Neural cell (in vitro differentiated cells): ENCODE measurements around the gene RADX. TPM values are rescaled to one million over a fixed set of nuclear protein-coding genes. Genes with fewer than 3 reads are reported as not detected.

Experiments
- H2AFZ ChIP-seq: fragments of 200-600, 300-800 bp; sonication (generic), shearing (Covaris generic); 2 replicates; pipeline ENCODE4 v1.6.0; 2014; ENCODE audit warnings: low read depth, mild to moderate bottlenecking, antibody characterized with exemption, low read length, moderate library complexity
- H3F3A ChIP-seq: fragments of 200-600 bp; shearing (Covaris generic); 2 replicates; pipeline ENCODE4 v1.6.1; 2016; ENCODE audit warnings: mild to moderate bottlenecking, moderate library complexity, mixed read lengths, antibody characterized with exemption, low read length; ENCODE audit not compliant: insufficient read depth, poor library complexity, severe bottlenecking
- H3K27ac ChIP-seq: fragments of 200-600, 300-800 bp; sonication (generic), shearing (Covaris generic); 2 replicates; pipeline ENCODE4 v1.5.1; 2014; ENCODE audit warnings: mild to moderate bottlenecking, low read length, moderate library complexity
- H3K27me3 ChIP-seq: fragments of 300-800, 200-600 bp; sonication (generic), shearing (Covaris generic); 2 replicates; pipeline ENCODE4 v1.6.0; 2014; ENCODE audit warnings: mild to moderate bottlenecking, low read depth, low read length, moderate library complexity; ENCODE audit not compliant: insufficient read depth
- H3K36me3 ChIP-seq: fragments of 300-800, 200-600 bp; sonication (generic), shearing (Covaris generic); 2 replicates; pipeline ENCODE4 v1.5.1; 2014; ENCODE audit warnings: mild to moderate bottlenecking, antibody characterized with exemption, low read length, moderate library complexity; ENCODE audit not compliant: insufficient read depth
- H3K4me2 ChIP-seq: fragments of 300-800, 200-600 bp; sonication (generic), shearing (Covaris generic); 2 replicates; pipeline ENCODE4 v1.6.0; 2014; ENCODE audit warnings: mild to moderate bottlenecking, low read length
- H3K4me3 ChIP-seq: fragments of 300-800, 200-600 bp; sonication (generic), shearing (Covaris generic); 2 replicates; pipeline ENCODE4 v1.5.1; 2014; ENCODE audit warnings: mild to moderate bottlenecking, low read length, moderate library complexity
- H3K79me2 ChIP-seq: fragments of 200-600 bp; shearing (Covaris generic); replicated peaks from 2 replicates; pipeline ENCODE4 v1.6.0; 2014; ENCODE audit warnings: mild to moderate bottlenecking, low read length, moderate library complexity; ENCODE audit not compliant: insufficient read depth
- H3K9ac ChIP-seq: fragments of 300-800, 200-600 bp; sonication (generic), shearing (Covaris generic); 2 replicates; pipeline ENCODE4 v1.6.1; 2016; ENCODE audit warnings: mild to moderate bottlenecking, low read length, mixed read lengths
- H3K9me2 ChIP-seq: fragments of 200-600 bp; shearing (Covaris generic); 2 replicates; pipeline ENCODE4 v1.6.1; 2016; ENCODE audit warnings: mild to moderate bottlenecking, low read length, mixed read lengths; ENCODE audit not compliant: insufficient read depth
- H3K9me3 ChIP-seq: fragments of 200-600, 300-800 bp; sonication (generic), shearing (Covaris generic); 2 replicates; pipeline ENCODE4 v1.6.1; 2016; ENCODE audit warnings: mild to moderate bottlenecking, mixed run types, low read length, moderate library complexity, mixed read lengths
- H4K20me1 ChIP-seq: fragments of 200-600 bp; shearing (Covaris generic); 2 replicates; pipeline ENCODE4 v1.6.1; 2016; ENCODE audit warnings: mild to moderate bottlenecking, mixed run types; ENCODE audit not compliant: insufficient read depth
- CTCF ChIP-seq: fragments of 450-650 bp; IDR thresholded peaks from 2 replicates; pipeline ENCODE4 v1.5.1; 2014; ENCODE audit warnings: antibody characterized with exemption, mild to moderate bottlenecking, moderate library complexity; ENCODE audit not compliant: poor library complexity, severe bottlenecking
- EP300 ChIP-seq: fragments of 450-650 bp; conservative IDR thresholded peaks from 2 replicates; pipeline ENCODE4 v1.6.1; 2014; ENCODE audit warnings: antibody characterized with exemption, mild to moderate bottlenecking, moderate library complexity; ENCODE audit not compliant: poor library complexity, severe bottlenecking
- EZH2 ChIP-seq: fragments of 200-600, 300-800 bp; shearing (Covaris generic), sonication (generic); IDR thresholded peaks from 2 replicates; pipeline ENCODE4 v1.6.1; 2014; ENCODE audit warnings: antibody characterized with exemption, low read length, borderline replicate concordance, mild to moderate bottlenecking; ENCODE audit not compliant: insufficient read depth, poor library complexity, severe bottlenecking
- MXI1 ChIP-seq: fragments of 450-650 bp; conservative IDR thresholded peaks from 2 replicates; pipeline ENCODE4 v1.6.1; 2014; ENCODE audit warnings: antibody characterized with exemption, mild to moderate bottlenecking; ENCODE audit not compliant: poor library complexity, severe bottlenecking
- POLR2AphosphoS5 ChIP-seq: IDR thresholded peaks from 2 replicates; pipeline ENCODE4 v1.6.1; 2012
- RAD21 ChIP-seq: fragments of 450-650 bp; conservative IDR thresholded peaks from 2 replicates; pipeline ENCODE4 v1.6.1; 2014; ENCODE audit warnings: antibody characterized with exemption, mild to moderate bottlenecking, moderate library complexity
- REST ChIP-seq: IDR thresholded peaks from 2 replicates; pipeline ENCODE4 v1.6.1; 2012; ENCODE audit warnings: borderline replicate concordance
- SMC3 ChIP-seq: fragments of 450-650 bp; conservative IDR thresholded peaks from 2 replicates; pipeline ENCODE4 v1.6.1; 2014; ENCODE audit warnings: antibody characterized with exemption, mild to moderate bottlenecking, moderate library complexity; ENCODE audit not compliant: poor library complexity
- TAF1 ChIP-seq: IDR thresholded peaks from 2 replicates; pipeline ENCODE4 v1.6.1; 2012; ENCODE audit warnings: low read depth
- polyA plus RNA-seq: library from polyadenylated mRNA; depleted of rRNA; stranded (reverse); fragments of >200 nt; gene quantifications from 2 replicates; pipeline ENCODE4 v1.2.3, GENCODE V29; 2014

RADX gene
- polyA plus RNA-seq, 1 donor from 2014 or later: 78.9 TPM

DNA sequence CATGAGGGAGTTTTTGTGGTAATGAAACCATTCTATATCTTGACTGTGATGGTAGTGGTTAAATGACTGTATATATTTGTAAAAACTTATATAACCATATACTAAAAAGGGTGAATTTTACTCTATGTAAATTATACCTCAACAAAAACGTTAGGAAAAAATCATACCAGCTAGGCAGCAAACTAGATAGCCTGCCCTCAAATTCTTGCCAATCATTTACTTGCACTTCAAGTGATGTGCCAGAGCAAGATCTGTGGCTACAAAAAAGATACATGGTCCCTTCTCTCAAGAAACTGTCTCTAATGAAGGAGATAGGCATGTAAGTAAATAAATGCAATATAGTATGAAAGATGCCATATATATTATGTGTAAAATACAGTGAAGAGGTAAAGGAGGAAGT, 104.7 kb downstream of the RADX start:
- no peak overlapping the region for H3K27ac ChIP-seq
- H3K27me3 ChIP-seq: no peaks in the 10 kb centered on the region
- H3K4me3 ChIP-seq: no peak overlapping the region
- no peak overlapping the region for H3K4me2 ChIP-seq
- no peaks in the 10 kb centered on the region for H3K9me3 ChIP-seq
- no peak overlapping the region for H3K9ac ChIP-seq
- H3F3A ChIP-seq: no peaks in the 10 kb centered on the region
- no peak for TF ChIP-seq REST
- no peak for TF ChIP-seq EP300
- TF ChIP-seq CTCF: no peak
- no peak for TF ChIP-seq EZH2
- no peak for TF ChIP-seq SMC3
- TF ChIP-seq RAD21: no peak
- TF ChIP-seq MXI1: no peak
- TF ChIP-seq TAF1: no peak
- no peak for TF ChIP-seq POLR2AphosphoS5
- no peak overlapping the region for H2AFZ ChIP-seq
- H3K36me3 ChIP-seq: no peaks in the 10 kb centered on the region
- no peaks in the 10 kb centered on the region for H4K20me1 ChIP-seq
- H3K79me2 ChIP-seq: no peaks in the 10 kb centered on the region
- H3K9me2 ChIP-seq: no peaks in the 10 kb centered on the region

- H3K79me2 ChIP-seq: no peaks in the 10 kb centered on the region
- no peak for TF ChIP-seq TAF1
- TF ChIP-seq EZH2: no peak
- no peak for TF ChIP-seq CTCF
- TF ChIP-seq EP300: no peak
- TF ChIP-seq POLR2AphosphoS5: no peak
- no peak for TF ChIP-seq MXI1
- no peak for TF ChIP-seq SMC3
- TF ChIP-seq RAD21: no peak
- no peak for TF ChIP-seq REST
- no peak overlapping the region for H2AFZ ChIP-seq
- no peak overlapping the region for H3K9ac ChIP-seq
- H3K36me3 ChIP-seq: no peaks in the 10 kb centered on the region
- H4K20me1 ChIP-seq: no peaks in the 10 kb centered on the region
- no peaks in the 10 kb centered on the region for H3K9me2 ChIP-seq
- no peak overlapping the region for H3K4me3 ChIP-seq
- no peak overlapping the region for H3K27ac ChIP-seq
- no peaks in the 10 kb centered on the region for H3F3A ChIP-seq
- H3K27me3 ChIP-seq: no peaks in the 10 kb centered on the region
- H3K4me2 ChIP-seq: no peak overlapping the region
- no peaks in the 10 kb centered on the region for H3K9me3 ChIP-seq
Measured at GRCh38 chrX:106718709-106719108, 106.9 kb downstream of the RADX start.
